Stimulated activated CD8-positive, alpha-beta memory T cell treated with anti-CD3 and anti-CD28 coated beads, Interleukin-7, amount 100 ng/mL, for 48 hours (primary cell): Measurements from ENCODE around the gene FGFRL1.

Source experiments
- DNase-seq, 2 donors: peaks; one replicate each; pipeline ENCODE4 v3.0.0-alpha.2; 2020; ENCODE audit warnings: low read depth in 1 of 2; ENCODE audit errors: extremely low read depth in 1 of 2

Gene FGFRL1

DNA sequence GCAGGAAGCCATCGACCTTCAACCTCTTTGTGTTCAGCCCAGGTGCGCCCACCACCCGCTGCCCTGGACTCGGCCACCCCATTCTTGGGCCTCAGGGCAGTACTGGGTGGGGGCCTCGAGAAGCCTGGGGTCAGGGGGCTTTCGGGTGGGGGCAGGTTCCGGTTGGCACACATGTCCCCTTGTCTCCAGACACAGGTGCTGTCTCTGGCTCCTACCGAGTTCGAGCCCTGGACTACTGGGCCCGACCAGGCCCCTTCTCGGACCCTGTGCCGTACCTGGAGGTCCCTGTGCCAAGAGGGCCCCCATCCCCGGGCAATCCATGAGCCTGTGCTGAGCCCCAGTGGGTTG, 7.4 kb upstream of the FGFRL1 start:
- no peak for DNase-seq

DNA sequence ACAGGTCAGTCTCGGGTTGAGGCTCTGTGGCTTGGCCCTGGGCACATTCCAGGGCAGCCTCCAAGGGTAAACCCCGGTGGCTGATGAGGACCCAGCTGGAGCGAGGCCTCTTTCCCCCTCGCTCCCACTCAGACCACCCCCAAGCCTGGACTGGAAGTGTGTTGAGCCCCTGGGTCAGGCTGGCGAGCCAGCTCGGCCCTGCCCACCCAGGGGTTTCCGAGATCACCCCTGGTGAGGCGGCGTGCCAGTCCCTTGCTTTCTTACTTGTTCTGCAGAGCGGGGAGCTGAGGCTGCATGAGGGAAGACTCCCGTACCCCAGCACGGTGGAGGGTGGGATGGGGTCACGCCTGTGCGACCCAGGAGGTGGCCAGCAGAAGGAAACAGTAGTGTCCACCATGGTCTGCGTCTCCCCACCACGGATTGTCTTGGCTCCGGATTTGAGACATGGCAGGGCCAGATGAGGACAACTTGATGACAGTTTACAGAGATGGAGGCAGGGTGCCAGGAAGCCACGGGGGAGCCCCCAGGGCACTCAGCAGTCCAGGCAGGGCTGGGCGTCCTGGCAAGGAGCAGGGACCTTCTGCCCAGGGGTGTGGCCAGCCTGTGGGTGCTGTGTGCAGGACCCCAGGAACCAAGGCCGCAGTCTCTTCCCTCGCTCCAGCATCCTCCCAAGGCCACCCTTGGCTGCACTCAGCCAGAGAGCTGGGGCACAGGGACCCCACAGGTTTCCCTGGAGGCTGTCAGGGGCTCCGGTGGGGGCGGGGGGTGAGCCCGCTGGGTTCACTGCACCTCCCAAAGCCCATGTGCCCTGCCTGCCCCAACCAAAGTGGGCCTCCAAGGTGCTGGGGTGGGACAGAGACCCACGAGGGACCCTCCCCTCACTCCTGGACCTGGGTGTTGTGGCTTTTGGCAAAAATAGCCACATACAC, 6.6 kb upstream of the FGFRL1 start:
- DNase-seq: no peak

DNA sequence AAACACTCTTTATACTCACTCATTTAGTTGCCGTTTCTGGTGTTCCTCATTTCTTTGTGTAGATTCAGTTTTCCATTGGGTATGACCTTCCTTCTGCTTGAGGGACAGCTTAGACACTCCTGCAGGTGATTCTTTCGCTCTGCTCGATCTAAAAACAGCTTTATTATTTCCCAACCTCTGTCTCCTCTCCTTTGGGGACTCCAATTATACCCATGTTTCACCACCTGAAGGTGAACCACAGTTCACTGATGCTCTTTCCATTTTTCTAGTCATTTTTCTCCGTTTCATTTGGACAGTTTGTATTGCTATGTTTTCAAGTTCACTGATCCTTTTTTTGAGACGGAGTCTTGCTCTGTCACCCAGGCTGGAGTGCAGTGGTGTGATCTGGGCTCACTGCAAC, 4.6 kb upstream of the FGFRL1 start:
- no peak for DNase-seq

DNA sequence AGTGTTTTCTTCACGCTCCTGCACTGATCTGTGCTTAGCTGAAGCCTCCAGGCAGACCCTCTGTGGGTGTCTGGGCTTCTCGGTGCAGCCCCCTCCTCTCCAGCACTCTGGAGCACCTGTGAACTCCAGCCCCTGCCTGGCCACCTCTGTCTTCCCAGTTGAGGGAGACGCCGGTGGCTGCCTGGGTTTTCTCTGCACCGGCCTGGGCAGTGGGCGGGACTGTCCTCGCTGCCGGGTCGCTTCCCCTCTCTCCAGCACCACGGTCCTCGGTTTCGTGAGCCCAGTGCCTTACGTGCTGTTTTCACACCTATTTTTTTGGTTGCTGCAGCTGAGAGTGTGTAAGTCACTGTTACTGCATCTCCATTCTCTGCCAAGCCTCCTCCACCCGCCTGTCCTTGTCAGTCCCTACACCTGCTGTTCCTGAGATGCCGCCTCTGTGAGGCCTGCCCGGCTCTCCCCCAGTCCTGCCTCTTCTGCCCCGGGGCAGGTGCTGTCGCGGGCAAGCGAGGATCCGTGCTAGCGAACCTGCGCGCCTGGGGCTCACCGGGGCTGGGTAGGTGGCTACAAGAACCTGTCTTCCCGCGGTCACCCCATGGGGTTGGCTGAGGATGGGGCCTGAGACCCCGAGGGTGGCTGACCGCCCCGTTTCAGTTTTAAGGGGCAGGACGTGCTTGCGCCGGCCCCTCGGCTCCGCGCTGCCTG, 2.4 kb upstream of the FGFRL1 start:
- DNase-seq: no peak

DNA sequence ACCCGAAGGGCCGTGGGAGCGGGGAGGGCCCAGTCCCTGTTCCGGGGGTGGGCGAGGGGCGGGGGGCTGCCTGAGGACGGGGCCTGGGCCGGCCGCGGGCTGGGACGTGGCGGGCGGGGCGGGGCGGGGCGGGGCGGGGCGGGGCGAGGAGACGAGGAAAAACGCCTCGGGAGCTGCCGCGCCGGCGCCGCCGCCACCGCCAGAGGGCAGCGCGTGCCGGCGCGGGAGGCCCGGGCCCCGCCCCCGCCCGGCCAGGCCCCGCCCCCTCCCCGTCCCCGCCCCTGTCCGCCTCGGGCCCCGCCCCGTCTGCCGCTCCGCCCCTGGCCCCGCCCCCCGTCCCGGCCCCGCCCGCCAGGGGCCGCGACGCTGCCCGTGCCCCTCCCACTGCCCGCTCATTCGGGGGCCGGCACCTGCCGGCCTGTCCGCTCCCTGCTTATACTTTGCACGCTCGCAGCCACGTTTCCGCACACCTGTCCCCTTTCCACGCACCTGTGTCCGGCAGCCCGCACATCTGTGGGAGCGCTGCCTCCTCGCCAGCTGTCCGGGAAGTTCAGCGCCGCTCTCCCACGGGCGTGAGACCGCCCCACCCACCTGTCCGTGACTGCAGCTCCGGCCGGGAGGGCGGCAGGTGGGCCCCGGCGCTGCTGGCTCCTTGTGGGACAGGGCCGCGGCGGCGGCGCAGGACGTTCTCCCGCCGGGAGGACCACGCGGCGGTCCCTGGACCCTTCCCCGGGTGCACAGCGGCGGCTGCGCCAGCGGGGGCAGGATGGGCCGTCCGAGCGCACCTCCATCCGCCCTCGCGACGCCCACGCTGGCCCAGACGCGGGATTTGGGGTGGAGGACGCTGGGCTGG, 1.7 kb upstream of the FGFRL1 start:
- DNase-seq: peak in 1 of 2 donors; percentile 50

DNA sequence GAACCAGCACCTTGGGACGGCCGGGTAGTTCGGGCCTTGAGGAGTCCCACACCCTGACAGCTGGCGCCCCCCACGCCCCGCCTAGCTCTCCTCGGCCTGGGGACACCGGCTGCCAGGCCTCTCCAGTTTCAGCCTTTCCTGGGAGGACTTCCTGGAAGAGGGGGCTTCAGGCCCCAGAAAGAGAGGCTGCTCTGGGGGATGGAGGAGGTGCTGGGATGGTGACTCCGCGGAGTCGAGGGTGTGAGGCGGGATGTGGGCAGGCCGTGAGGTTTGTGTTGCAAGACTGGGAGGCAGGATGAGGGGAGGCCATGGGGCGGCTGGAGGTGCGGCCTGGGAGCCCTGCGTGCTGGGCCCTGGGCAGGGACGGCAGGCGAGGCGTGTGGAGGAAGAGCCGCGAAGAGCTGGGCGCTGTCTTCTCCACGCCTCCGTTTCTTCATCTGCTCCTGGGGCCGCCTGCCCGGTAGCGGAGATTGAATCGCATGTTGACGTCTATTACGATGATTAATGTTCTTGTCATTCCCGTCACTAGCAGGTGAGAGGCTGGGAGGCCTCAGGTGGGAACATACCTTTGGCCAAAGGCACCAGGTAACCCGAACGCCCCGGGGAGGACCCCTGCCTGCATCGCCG, 918 bp upstream of the FGFRL1 start:
- peak; percentile 62 to 78 for DNase-seq

DNA sequence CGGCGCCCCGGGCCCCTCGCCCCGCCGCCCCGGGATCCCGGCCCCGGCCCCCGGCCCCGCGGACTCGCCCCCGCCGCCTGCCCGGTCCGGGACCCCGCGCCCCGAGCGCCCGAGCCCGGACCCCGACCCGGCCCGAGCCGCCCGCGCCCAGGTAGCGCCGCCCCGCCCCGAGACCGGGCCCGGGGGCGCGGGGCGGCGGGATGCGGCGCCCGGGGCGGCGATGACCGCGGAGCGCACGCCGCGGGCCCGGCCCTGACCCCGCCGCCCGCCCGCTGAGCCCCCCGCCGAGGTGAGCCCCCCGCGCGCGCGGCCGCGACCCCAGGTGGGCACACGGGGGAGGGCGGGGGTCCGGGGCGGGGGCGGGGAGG, 224 bp downstream of the FGFRL1 start:
- DNase-seq: no peak

DNA sequence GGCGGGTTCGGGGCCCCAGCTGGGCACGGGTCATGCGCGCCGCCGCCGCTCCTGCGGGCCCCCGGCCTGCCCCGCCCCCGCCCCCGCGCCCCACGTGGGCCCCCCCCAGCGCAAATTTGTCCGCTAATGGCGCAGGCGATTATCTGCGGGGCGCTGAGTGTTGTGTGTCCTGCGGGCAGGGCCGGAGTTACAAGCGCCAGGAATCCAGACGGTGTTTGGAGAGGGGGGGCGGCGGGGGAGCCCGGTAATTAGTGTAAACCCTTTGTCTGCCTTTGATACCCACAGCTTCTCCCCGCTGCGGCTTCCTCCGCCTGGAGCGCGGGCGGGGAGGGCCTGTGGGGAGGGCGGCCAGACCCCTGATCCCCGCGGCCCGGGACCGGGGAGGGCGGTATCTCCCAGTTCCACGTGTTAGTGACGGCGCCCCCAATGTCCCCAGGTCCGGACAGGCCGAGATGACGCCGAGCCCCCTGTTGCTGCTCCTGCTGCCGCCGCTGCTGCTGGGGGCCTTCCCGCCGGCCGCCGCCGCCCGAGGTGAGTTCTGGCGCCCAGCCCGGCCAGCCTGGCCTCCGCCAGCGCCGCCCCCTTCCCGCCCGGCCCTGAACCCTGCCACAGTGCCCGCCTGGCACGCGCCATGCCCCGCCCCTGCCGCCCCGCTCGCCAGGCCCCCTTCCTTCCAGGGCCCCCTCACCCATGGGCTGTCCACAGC, 761 bp downstream of the FGFRL1 start:
- no peak for DNase-seq

DNA sequence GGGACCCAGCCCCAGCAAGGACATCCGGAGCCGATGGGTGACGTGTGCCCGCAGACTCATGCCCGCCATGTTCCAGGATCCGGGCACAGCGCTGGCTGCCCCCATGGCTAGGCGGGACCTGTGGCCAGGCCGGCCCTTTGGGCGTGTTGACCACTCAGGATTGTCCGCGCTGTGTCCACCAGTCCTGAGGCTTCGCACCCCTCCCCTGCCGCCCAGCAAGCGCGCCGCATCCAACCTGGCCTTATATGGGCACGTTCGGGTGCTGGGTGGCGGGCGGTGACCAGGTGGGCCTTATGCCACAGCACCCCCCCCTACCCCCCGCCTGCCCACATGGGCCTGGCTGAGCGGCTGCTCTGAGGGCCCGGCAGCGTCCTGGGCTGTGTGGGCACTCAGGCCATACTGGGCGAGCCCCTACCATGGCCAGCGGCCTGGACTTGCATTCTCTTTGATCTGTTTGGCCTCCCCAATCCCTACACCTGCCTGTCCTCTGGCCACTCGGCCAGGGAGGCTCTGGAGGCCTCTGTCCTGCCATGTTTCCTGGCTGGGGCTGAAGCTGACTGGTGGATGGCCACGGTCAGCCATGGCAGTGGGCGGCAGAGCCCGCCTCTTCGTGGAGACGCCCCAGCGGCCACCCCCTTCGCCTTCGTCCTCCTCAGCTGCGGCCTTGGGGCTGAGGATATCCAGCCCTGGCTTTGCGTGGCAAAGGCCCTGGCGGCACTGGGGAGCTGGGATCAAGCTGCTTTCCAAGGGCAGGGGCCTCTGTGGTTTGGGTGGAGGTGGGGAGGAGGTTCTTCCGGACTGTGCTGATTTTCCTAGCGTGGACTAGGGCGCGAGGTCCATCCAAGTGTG, 2.0 kb downstream of the FGFRL1 start:
- DNase-seq: no peak

DNA sequence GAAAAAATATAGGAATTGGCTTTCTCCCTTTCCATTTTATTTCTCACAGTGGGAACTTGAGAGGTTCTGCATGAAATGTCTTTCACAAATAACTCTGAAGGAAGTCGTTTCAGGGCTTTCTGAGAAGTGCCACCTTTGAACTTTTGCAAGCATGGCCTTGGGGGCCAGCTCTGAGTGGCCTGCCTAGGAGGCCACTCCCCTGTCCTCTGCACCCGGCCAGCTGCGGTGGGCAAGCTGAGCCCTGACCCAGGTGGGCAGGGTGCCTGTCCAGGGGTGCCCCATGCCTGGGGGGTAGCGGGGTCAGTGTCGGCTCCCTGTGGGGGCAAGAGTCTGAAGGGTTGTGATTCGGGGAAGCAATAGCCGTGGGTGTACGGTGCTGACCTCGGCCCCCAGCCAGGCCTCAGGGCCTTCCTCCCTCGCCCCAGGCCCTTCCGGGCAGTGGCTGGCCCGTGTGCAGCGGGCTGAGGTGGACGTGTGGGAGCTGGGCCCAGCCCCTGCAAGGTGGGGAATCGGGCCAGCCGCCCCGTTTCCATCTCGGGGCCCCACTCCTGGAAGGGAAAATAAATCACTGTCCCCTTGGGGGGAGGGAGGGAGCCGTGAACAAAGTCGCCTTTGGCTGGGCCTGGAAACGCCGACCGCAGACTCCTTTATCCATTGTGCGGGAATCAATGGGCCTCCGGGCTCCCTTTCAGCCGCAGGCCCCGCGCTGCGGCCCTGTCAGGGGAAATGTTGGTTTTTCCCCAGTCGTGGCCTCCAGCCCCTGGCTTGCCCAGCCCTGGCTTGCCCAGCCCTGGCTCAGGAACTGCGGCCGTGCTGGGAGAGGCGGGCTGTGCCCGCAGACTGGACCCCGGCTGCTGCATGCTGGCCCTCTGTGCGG, 3.1 kb downstream of the FGFRL1 start:
- DNase-seq: no peak

DNA sequence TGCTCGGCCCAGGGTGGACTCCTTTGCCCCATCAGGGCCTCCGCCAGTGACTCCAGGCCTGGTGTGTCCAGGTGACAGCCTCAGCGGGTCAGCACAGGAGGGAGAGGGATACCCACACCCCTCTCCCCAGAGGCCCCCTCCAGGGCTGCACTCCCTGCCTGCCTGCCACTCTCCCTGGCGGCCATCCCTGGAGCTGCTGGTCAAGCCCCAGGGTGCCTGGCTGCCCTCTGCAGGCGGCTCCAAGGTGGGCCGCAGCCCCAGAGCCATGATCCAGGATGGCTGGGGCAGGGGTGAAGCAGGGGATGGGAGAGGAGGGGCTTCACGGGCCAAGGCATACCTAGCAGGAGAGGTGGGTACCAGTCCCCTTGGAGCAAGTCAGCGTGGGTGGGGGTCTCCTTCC, 3.8 kb downstream of the FGFRL1 start:
- DNase-seq: no peak

DNA sequence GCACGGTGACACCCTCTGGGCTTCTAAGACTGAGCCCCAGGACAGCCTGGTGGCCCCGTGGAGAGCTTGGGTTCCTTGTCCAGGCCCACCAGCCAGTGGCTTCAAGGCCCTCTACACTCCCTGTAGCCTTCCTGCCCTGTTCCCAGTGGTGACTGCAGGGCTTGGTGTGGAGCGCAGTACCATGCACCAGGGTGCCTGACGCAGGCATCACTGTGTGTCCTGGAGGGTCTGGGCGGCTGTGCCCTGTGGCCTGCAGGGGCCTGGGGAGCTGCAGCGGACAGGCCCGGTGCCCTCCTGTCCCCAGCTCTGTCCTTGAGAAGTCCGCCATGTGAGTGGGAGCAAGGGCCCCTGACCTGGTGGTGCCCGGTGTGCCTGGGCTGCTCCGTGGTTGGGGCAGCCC, 4.3 kb downstream of the FGFRL1 start:
- no peak for DNase-seq

DNA sequence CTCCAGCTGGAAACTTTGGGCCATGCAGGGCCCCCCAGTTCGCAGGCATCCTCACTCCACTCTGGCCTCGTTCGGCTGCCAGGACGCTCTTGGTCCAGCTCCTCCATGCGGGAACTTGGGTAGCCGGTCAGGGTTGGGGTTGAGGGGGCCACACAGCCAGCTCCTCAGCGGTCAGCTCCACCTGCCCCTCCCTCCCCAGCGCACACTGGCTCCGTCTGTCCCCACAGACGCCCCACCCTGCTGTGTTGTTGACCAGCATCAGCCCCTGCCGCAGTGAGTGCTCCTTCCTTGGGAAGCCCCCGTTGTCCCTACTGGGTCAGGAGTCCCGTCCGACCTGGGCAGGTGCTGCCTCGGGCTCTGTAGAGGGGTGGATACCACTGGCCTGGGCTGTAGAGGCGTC, 5.8 kb downstream of the FGFRL1 start:
- DNase-seq: no peak

DNA sequence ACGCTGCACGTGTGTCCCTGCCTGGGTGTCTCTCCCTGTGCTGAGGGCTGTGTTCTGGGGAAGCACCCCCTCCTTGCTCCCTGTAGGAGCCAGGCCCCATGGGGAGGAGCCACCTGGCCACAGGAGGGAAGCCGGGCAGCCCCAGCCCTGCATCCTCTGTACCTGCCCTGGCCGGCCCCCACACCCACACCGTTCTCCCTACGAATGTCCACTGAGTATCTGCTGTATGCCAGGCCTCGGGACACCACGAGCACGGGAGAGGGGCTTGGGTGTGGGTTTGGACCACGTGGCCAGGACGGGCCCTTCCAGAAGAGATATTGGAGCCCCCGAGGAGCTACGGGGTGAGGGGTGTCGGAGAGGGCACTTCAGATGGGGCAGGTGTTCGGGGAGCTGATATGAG, 6.3 kb downstream of the FGFRL1 start:
- no peak for DNase-seq

DNA sequence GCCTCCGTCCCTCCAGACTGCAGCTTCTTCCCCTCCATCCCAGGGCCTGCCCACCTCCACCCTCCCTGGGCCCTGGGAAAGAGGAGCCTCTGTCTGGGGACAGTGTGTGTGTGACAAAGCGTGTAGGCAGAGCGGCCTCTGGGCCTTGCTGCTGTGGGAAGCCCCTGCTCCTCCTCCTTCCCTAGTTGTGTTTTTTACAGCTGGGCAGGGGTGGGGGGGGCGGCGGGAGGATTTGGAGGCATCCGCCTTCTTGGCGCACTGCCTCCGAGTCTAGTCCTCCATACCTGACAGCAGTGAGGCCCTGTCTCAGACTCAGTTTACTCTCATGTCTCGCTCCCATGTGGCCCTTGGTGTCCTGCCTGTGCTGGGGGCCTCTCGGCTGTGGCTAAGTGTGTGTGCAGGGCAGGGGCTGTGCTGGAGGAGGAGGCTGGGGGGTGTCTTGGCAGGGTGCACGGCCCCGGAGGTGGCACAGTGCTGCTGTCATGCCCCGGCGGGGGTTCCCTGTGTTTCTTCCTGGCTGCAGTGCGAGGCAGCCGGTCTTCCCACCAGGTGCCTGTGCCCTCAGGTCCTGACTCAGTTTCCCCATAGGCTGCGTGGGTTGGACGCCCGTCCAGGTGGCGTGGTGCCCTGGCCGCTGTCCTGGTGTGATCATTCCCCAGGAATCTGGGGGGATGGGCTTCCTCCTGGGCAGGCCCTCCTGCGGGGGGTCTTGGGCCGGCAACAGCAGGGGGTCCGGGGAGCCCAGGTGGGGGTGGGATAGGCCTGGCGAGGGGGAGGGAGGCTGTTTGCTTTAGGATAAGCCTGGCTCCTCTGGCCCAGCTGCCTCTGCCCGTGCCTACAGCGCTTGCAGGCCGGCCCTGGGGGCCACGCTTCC, 7.0 kb downstream of the FGFRL1 start:
- no peak for DNase-seq

DNA sequence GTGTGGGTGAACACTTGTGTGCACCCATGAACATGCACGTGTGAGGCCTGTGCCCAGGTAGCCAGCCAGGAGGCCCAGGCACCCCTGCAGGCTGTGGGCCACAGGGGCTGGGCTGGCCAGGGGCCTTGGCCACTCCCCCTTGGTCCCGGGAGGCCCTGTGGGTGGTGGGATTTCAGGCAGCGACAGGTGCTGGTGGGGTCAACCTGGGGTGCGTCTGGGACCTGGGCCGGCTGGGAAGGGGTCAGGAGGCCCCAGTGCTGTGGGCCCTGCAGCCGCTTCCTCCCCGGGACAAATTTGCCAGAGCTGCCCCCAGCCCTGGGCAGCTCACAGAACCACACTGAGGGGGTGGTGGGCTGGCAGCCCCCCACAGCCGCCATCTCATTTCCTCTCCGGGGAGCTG, 7.9 kb downstream of the FGFRL1 start:
- no peak for DNase-seq

DNA sequence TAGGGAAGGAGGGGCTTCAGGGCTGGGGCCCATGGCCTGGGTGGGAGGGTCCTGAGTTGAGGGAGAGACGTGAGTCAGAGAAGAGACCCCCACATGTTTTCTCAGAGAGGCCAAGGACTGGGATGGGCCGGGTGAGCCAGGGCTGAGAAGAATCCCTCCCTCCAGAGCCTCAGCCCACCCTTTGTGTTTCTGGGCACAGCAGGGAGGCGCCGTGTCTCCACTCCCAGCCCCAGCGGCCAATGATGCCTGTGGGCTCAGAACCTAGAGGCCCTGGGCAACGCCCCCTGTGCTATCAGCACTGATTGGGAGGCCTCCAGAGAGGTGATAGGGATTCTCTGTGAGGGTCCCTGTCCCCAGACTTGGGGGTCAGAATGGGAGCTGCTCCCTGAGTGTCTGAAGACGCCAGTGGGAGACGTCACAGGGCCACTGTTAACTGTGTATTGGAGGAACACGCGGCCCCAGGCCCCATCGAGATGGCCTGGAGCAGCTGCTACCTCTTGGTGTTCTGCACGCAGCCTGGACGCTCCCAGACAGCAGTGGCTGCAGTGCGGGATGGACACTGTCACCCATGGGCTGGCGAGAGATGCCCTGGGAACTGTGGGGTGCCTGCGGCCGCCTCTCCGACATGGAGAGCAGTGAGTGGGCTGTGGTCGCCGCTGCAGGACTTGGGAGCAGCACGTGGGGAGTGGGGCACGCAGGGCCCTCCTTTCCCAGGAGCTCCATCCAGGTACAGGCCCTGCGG, 8.5 kb downstream of the FGFRL1 start:
- DNase-seq: no peak
